ENCODE measurements around the gene LDHD.

The LDHD gene

GRCh38 chr16:75116081-75116910 is at the start of gene LDHD:
Gene LDHD (minus strand): TSS chr16:75116780. CDS start chr16:75116720, 60 bp downstream.
- Histone ChIP-seq H3K4me3 (ENCODE audit: low read length) (no peak within 1 kb of the TSS), H2AFZ (ENCODE audit: low read depth, low read length) (no peak within 1 kb of the TSS), H3K27ac (ENCODE audit: low read length) (no peak within 1 kb of the TSS), H3K27me3 (ENCODE audit: low read depth, low read length) (peaks cover 12% of the 10 kb centered on the region; the same call in 1 of the 2 replicates), H3K4me1 (ENCODE audit: low read length) (peaks cover 7% of the 10 kb centered on the region), H3K4me2 (ENCODE audit: low read length) (no peak within 1 kb of the TSS), H3K9me3 (ENCODE audit: insufficient read depth, low read length) (peaks cover under 1% of the 10 kb centered on the region; the same call in 1 of the 2 replicates), H3K79me2 (ENCODE audit: low read length) (no peaks in the 10 kb centered on the region), H3K9ac (ENCODE audit: low read length) (no peak within 1 kb of the TSS), H4K20me1 (ENCODE audit: insufficient read depth, low read length) (no peaks in the 10 kb centered on the region), H3K36me3 (replicated peaks; ENCODE audit: low read depth, low read length) (no peaks in the 10 kb centered on the region)
- no peak for TF ChIP-seq CTCF (IDR thresholded peaks at IDR 0.05; ENCODE audit: low read depth, low read length)
- no peak for TF ChIP-seq EZH2phosphoT487 (IDR thresholded peaks at IDR 0.05; ENCODE audit: low read depth)

- no peaks in the 10 kb centered on the region for H3K27me3 ChIP-seq (ENCODE audit: low read depth, low read length)
- no peak overlapping the region for H3K4me3 ChIP-seq (ENCODE audit: low read length)
- peaks cover 14% of the 10 kb centered on the region; the same call in 1 of the 2 replicates for H3K79me2 ChIP-seq (ENCODE audit: low read length)
- peaks cover 75% of the 10 kb centered on the region for H3K36me3 ChIP-seq (replicated peaks; ENCODE audit: low read depth, low read length)
- H2AFZ ChIP-seq (ENCODE audit: low read depth, low read length), result no peak overlapping the region
- no peak overlapping the region for H3K27ac ChIP-seq (ENCODE audit: low read length)
- H3K9me3 ChIP-seq (ENCODE audit: insufficient read depth, low read length), result peaks cover 17% of the 10 kb centered on the region; the same call in 1 of the 2 replicates
- H3K9ac ChIP-seq (ENCODE audit: low read length), result no peak overlapping the region
- H4K20me1 ChIP-seq (ENCODE audit: insufficient read depth, low read length), result no peaks in the 10 kb centered on the region
- no peaks in the 10 kb centered on the region for H3K4me1 ChIP-seq (ENCODE audit: low read length)
- no peak overlapping the region for H3K4me2 ChIP-seq (ENCODE audit: low read length)
- TF ChIP-seq CTCF (IDR thresholded peaks at IDR 0.05; ENCODE audit: low read depth, low read length) (no peak), EZH2phosphoT487 (IDR thresholded peaks at IDR 0.05; ENCODE audit: low read depth) (no peak)
These were observed 43.8 kb upstream of the LDHD start for GRCh38 chr16:75160386-75160785.

GRCh38 chr16:75152635-75153034 is 36.1 kb upstream of the LDHD start:
- Histone ChIP-seq H4K20me1 (ENCODE audit: insufficient read depth, low read length) (no peaks in the 10 kb centered on the region), H3K9ac (ENCODE audit: low read length) (no peak overlapping the region), H3K79me2 (ENCODE audit: low read length) (peaks cover 46% of the 10 kb centered on the region), H3K36me3 (replicated peaks; ENCODE audit: low read depth, low read length) (peaks cover 61% of the 10 kb centered on the region), H3K27ac (ENCODE audit: low read length) (peak overlapping the region; percentile 80), H3K4me2 (ENCODE audit: low read length) (peak overlapping the region; percentile 53), H3K27me3 (ENCODE audit: low read depth, low read length) (no peaks in the 10 kb centered on the region), H2AFZ (ENCODE audit: low read depth, low read length) (no peak overlapping the region), H3K4me1 (ENCODE audit: low read length) (peaks cover 18% of the 10 kb centered on the region), H3K9me3 (ENCODE audit: insufficient read depth, low read length) (peaks cover 12% of the 10 kb centered on the region), H3K4me3 (ENCODE audit: low read length) (peak overlapping the region; percentile 10; the same call in 1 of the 2 replicates)
- no peak for TF ChIP-seq CTCF (IDR thresholded peaks at IDR 0.05; ENCODE audit: low read depth, low read length)
- TF ChIP-seq EZH2phosphoT487 (IDR thresholded peaks at IDR 0.05; ENCODE audit: low read depth), result no peak

GRCh38 chr16:75151798-75152197 is 35.2 kb upstream of the LDHD start:
- TF ChIP-seq CTCF (IDR thresholded peaks at IDR 0.05; ENCODE audit: low read depth, low read length), result no peak
- TF ChIP-seq EZH2phosphoT487 (IDR thresholded peaks at IDR 0.05; ENCODE audit: low read depth), result no peak
- peak overlapping the region; percentile 53; the same call in 1 of the 2 replicates for H3K4me2 ChIP-seq (ENCODE audit: low read length)
- H3K79me2 ChIP-seq (ENCODE audit: low read length), result peaks cover 41% of the 10 kb centered on the region

More at GRCh38 chr16:75151798-75152197, 35.2 kb upstream of the LDHD start:
- Histone ChIP-seq H2AFZ (ENCODE audit: low read depth, low read length) (no peak overlapping the region), H3K9me3 (ENCODE audit: insufficient read depth, low read length) (peaks cover 12% of the 10 kb centered on the region), H3K4me1 (ENCODE audit: low read length) (peaks cover 18% of the 10 kb centered on the region), H3K36me3 (replicated peaks; ENCODE audit: low read depth, low read length) (peaks cover 55% of the 10 kb centered on the region), H3K27ac (ENCODE audit: low read length) (peak overlapping the region; percentile 80), H4K20me1 (ENCODE audit: insufficient read depth, low read length) (no peaks in the 10 kb centered on the region), H3K27me3 (ENCODE audit: low read depth, low read length) (no peaks in the 10 kb centered on the region), H3K4me3 (ENCODE audit: low read length) (no peak overlapping the region), H3K9ac (ENCODE audit: low read length) (no peak overlapping the region)
